HFFc6 (cell line): Measurements from ENCODE around the gene DTNBP1. TPM values are rescaled to one million over a fixed set of nuclear protein-coding genes. Genes with fewer than 3 reads are reported as not detected.

Experiments
- DNase-seq: peaks from one replicate; pipeline ENCODE4 v3.0.0-alpha.2; 2018
- H3K27ac Mint-ChIP-seq: 2 replicates; pipeline ENCODE4 v1.8.0; 2020; ENCODE audit warnings: mild to moderate bottlenecking, mixed read lengths
- H3K27me3 Mint-ChIP-seq: 2 replicates; pipeline ENCODE4 v1.8.0; 2021; ENCODE audit warnings: mild to moderate bottlenecking, moderate library complexity, mixed read lengths; ENCODE audit not compliant: insufficient read depth
- H3K36me3 Mint-ChIP-seq: 2 replicates; pipeline ENCODE4 v1.8.0; 2021; ENCODE audit warnings: low read depth, mixed read lengths
- H3K4me1 Mint-ChIP-seq: 2 replicates; pipeline ENCODE4 v1.8.0; 2020; ENCODE audit warnings: low read depth, mixed read lengths
- H3K4me3 Mint-ChIP-seq: 2 replicates; pipeline ENCODE4 v1.8.0; 2020; ENCODE audit warnings: mild to moderate bottlenecking, moderate library complexity, mixed read lengths
- H3K9me3 Mint-ChIP-seq: 2 replicates; pipeline ENCODE4 v1.8.0; 2020; ENCODE audit warnings: mild to moderate bottlenecking, mixed read lengths
- CTCF ChIP-seq: fragments of 200-600 bp; sonication (generic); IDR thresholded peaks from 2 replicates; pipeline ENCODE4 v1.5.0; 2021; ENCODE audit warnings: antibody characterized with exemption, mild to moderate bottlenecking
- total RNA-seq, 6 experiments: library from RNA; stranded (reverse); fragmentation: NEBNext Ultra II Directional; extraction: Animal tissue kit (Norgen Biotek cat#: 25700); gene quantifications; 2 replicates in 1 of 6; 3 replicates in 5 of 6; pipeline ENCODE4 v1.2.3, GENCODE V29; 2021

Gene DTNBP1
- total RNA-seq, 6 experiments from 2014 or later = 10.4 to 15.3 (median 13.9) TPM

GRCh38 chr6:15487262-15487661, 175.6 kb downstream of the DTNBP1 start:
- Mint-ChIP-seq H3K27ac (no peak overlapping the region), H3K4me1 (peaks cover 33% of the 10 kb centered on the region), H3K36me3 (peaks cover 5% of the 10 kb centered on the region; the same call in 1 of the 2 replicates), H3K27me3 (peaks cover 4% of the 10 kb centered on the region; the same call in 1 of the 2 replicates), H3K4me3 (no peak overlapping the region), H3K9me3 (no peaks in the 10 kb centered on the region)
- no peak for TF ChIP-seq CTCF
- DNase-seq = no peak

DNA sequence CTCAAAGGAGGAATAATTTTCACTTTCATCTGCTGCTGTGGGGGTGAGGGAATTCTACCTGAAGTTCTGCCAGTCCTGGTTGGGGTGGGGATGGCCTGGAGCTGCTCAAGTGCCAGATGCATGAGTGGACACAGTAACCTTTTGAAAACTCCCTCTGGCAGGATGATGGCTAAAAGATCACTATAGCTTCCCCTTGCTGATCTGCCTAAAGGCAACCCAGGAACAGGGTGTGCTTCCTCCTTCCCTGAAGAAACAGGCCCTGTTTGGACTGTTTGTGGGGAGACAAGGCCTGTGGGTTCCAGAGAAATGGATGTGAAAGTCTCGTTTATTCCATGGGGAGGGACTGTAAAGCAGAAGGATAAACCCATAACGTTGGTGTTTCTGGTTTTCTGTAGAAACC, 176.9 kb downstream of the DTNBP1 start:
- no peak for TF ChIP-seq CTCF
- H3K4me1 Mint-ChIP-seq = peaks cover 23% of the 10 kb centered on the region
- no peak overlapping the region for H3K4me3 Mint-ChIP-seq
- H3K36me3 Mint-ChIP-seq = peaks cover 5% of the 10 kb centered on the region; the same call in 1 of the 2 replicates
- no peaks in the 10 kb centered on the region for H3K9me3 Mint-ChIP-seq
- no peak for DNase-seq
- H3K27me3 Mint-ChIP-seq = no peaks in the 10 kb centered on the region; the same call in 1 of the 2 replicates
- H3K27ac Mint-ChIP-seq = no peak overlapping the region; the same call in 1 of the 2 replicates

DNA sequence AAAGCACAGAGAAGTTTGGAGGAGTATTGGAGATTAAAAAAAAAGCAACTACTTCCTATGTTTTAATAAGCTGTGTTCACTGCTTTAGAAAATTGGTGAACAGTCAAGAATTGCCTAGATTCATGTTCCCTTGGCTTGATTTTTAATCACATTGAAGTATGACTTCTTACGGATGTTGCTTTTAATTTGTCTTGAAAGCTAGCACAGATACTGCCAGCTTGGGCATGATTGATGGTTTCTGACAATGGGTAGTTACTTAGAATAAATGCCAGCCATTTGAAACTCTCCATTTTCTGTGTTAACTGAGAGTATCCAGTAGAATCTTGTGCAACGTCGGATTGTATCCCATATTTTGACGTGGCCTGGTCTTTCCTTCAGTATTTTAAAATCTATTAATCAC, 178.0 kb downstream of the DTNBP1 start:
- Mint-ChIP-seq H3K36me3 (peaks cover 5% of the 10 kb centered on the region; the same call in 1 of the 2 replicates), H3K4me1 (peaks cover 31% of the 10 kb centered on the region), H3K4me3 (no peak overlapping the region), H3K9me3 (no peaks in the 10 kb centered on the region), H3K27me3 (no peaks in the 10 kb centered on the region; the same call in 1 of the 2 replicates), H3K27ac (no peak overlapping the region)
- DNase-seq = no peak
- no peak for TF ChIP-seq CTCF

DNA sequence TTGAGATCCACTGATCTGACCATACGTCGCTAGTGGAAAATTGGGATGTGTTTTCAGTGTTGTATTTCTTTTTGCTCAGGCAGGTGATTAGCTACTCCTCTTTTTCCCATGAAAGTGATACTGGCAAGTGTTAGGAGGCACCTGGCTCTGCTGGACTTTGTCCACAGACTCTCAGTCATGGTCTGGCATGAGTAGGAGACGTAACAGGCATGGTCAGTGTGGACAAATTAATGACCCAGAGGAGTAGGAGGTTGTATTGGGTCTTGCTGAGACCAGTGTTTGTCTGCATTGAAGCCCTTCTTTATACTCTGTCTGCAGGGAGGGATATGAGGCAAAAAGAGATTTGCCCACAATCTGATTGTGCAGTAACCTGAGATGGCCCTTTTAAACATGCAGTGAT, 178.7 kb downstream of the DTNBP1 start:
- DNase-seq = no peak
- no peak overlapping the region for H3K27ac Mint-ChIP-seq
- TF ChIP-seq CTCF = no peak
- H3K9me3 Mint-ChIP-seq = no peaks in the 10 kb centered on the region
- no peaks in the 10 kb centered on the region for H3K27me3 Mint-ChIP-seq
- peaks cover 38% of the 10 kb centered on the region for H3K4me1 Mint-ChIP-seq
- peaks cover 5% of the 10 kb centered on the region; the same call in 1 of the 2 replicates for H3K36me3 Mint-ChIP-seq
- H3K4me3 Mint-ChIP-seq = no peak overlapping the region

GRCh38 chr6:15483060-15483459, 179.8 kb downstream of the DTNBP1 start:
- Mint-ChIP-seq H3K4me3 (no peak overlapping the region), H3K36me3 (peaks cover 8% of the 10 kb centered on the region; the same call in 1 of the 2 replicates), H3K9me3 (no peaks in the 10 kb centered on the region), H3K27me3 (no peaks in the 10 kb centered on the region), H3K4me1 (peaks cover 46% of the 10 kb centered on the region), H3K27ac (no peak overlapping the region)
- no peak for TF ChIP-seq CTCF
- no peak for DNase-seq
